GM21717 (cell line): ENCODE results near the gene CDH16.

Experiments used
- ATAC-seq: cut with Tn5 transposase; IDR thresholded peaks from one replicate; pipeline ENCODE4 v1.9.1; 2021; ENCODE audit warnings: mild to moderate bottlenecking, moderate library complexity; ENCODE audit not compliant: unreplicated experiment

The CDH16 gene

DNA sequence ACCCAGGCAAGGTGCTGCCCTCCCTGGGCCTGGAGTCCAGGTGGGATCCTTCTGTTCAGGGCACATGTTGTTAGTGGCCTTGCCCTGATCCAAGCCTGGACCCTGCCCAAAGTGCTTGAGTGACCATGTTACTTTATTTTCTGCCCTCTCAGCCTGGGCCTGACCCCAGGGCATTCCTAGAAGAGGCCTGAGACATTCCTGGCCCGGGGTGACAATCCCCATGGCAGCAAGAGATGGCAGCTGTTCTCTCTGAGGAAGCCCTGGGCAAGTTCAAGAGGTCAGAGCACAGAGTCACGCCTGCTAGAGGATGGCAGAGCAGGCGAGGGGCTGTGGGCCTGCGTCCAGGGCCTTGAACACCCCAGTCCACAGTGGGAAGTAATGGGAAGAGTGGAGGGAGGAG lies 5.0 kb downstream of the CDH16 start:
- ATAC-seq, result no peak

DNA sequence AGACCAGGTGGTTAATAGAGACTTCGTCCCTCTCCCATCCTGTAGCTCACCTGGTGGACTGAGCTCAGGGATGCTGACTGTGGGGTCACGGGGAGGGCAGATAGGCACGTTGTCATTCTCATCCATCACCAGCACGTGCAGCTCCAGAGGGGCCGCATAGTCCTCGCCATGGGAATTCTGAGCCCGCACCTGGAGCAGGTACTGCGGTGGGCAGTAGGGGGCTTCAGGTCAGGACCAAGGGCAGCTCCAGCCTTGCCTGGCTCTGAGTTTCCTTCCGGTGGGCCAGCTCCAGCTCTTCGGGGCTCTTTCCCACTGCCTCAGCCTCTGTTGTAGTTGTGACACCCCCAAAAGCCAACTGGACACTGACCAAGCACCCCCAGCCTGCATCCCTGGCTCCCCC lies 5.6 kb downstream of the CDH16 start:
- no peak for ATAC-seq

DNA sequence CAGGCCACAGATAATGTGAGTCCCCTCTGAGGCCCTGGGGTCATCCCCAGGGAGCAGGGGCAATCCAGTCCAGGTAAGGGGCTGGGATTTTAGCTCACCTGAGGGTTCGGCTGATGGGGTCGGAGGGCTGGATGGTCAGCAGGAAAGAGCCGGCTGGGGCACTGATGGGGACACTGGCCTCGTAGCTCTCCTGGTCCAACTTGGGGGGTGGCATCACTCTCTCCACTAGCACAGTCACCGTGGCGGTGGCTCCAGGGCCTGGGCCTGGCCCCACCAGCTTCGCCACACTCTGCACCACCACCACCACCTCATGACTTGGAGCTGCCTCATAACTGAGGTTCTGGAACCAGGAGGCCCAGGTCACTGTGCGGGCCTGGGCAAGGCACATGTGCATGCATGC lies 6.9 kb downstream of the CDH16 start:
- no peak for ATAC-seq

DNA sequence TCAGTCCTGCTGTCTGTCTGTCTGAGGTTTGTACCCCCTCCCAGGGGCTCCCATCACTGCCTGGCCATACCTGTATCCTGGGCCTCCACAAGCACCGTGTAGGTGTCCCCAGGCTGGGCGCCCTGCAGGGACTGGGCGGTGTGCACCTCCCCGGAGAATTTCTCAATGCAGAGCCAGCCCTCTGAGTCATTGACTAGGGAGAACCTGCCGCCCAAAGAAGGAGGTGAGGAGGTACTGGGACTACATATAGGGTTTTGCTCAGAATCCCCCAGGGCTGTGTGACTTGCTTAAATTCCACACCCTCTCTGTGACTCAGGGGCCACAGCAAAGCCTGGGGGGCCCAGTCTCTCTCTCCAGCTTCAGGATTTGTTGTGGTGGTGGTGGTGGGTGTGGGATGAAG lies 7.6 kb downstream of the CDH16 start:
- ATAC-seq, result no peak

DNA sequence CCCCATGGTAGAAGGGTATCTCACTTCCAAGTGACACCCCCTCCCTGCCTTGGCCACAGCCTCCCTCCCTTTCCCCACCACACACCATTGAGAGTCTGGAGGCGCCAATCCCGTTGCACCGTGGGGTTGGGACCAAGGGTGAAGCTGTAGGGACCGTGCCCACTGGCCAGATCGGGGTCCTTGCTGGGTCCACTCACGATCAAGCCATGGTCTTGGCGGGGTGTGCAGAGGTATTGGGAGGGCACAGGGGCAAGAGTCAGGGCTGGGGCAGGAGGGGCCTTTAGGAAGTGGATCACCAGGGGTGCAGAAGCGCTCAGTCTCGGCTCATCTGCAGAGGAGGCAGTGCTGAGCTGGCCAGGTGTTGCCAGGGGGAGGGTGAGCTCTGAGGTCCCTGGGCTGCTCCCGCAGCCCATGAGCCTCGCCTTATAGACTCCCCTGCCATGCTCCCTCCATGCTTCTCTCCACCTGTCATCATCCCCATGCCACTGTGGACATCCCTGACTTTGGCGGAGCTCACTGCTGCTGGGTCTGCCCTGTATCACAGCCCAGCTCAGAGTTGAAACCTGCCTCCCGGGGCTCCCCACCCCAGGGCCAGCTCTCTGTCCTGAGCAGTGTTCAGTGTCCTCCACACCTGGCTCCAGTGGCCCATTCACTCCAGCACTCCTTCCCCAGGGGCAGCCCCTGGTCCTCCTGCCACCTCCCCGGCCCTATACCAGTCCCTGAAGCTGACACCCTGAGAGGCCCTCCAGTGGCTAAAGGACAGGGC lies 8.3 kb downstream of the CDH16 start:
- no peak for ATAC-seq

DNA sequence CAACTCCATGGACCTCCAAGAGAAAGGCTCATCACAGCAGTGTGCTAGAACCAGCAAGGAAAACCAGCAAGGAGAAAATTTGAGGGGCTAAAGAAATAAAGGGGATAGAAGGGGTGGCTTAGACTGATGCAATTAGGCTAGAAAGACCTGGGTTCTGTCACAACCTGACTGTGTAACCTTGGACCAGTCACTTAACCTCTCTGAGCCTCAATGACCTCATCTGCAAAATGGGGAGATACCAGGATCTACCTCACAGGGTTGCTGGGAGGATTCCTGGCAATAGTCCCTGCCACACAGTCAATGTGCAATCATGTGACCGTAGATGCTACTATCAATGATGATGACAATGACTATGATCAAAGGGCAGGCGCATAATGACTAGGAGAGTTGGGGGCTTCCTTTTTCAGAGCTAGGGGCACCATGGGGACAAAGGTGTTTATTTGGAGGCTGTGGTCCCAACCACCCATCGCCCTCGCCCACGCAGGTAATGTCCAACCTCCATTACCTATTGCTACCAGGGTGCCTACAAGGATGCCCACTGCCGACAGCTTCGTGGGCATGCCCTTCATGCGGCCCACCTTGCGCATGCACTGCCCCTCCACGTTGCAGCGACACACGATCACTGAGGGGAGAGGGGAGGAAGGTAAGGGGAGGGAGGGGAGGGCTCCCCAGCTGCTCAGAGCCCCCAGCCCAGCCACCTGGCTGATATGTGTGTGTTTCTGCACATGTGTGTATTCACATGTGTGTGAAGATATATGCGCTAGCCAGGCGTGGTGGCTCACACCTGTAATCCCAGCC lies 9.7 kb downstream of the CDH16 start:
- ATAC-seq, result no peak

DNA sequence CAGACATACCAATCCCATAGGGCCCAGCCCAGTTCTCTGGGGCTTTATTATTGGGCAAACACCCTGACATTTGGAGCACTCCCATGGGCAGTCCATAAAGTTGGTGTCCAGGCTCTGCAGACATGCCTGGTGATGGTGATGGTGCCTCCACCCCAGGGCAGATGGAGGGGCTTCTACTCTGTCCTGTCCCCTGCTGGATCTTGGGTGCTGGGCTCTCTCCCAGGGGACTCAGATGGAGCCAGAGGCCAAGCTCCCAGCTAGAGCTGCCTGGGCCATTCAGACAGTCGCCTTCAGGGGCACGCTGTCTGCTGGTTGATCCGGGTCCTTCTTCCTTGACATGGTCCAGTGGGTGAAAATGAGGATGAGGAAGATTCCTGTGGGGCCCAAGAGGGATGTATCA lies 10.6 kb downstream of the CDH16 start:
- ATAC-seq, result no peak

DNA sequence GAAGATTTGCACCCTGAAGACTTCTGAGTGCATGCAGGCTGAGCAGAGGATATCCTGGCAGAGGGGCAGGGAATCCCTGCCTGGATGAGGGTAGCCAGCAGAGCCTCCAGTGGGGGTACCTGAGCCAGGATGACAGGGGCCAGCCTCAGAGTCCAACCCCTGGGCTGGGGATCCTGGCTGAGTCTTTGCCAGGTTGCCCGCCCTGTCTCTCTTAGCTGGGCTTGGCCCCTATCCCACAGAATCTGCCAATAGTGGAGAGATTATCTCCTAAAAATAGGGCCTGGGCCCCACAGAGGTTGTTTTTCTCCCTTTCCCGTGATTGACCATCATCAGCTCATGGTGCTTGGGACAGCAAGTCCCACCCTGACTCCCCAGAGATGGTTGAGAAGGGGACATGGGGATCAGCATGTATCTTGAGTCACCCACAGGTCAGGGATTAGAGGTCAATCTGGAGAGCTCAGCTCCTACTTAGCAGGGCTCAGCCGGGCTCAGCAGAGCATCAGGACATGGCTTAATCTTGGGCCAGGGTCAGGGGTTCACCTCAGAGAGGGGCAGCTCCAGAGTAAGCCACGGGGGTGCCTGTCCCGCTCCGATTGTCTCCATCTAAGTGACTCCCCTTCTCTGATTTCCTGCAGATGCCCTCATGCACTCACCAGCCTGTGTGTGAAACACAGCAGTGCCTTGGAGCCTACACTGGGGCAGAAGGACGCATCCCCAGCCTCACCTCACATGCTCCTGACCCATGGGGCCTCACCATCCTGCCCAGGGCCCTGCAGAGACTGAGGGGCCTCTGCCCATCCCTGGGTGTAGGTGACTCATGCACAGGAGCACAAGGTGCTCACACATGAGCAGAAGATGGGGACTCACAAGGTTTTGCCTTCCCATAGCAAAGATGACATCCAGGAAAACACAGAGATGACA lies 11.5 kb downstream of the CDH16 start:
- no peak for ATAC-seq

DNA sequence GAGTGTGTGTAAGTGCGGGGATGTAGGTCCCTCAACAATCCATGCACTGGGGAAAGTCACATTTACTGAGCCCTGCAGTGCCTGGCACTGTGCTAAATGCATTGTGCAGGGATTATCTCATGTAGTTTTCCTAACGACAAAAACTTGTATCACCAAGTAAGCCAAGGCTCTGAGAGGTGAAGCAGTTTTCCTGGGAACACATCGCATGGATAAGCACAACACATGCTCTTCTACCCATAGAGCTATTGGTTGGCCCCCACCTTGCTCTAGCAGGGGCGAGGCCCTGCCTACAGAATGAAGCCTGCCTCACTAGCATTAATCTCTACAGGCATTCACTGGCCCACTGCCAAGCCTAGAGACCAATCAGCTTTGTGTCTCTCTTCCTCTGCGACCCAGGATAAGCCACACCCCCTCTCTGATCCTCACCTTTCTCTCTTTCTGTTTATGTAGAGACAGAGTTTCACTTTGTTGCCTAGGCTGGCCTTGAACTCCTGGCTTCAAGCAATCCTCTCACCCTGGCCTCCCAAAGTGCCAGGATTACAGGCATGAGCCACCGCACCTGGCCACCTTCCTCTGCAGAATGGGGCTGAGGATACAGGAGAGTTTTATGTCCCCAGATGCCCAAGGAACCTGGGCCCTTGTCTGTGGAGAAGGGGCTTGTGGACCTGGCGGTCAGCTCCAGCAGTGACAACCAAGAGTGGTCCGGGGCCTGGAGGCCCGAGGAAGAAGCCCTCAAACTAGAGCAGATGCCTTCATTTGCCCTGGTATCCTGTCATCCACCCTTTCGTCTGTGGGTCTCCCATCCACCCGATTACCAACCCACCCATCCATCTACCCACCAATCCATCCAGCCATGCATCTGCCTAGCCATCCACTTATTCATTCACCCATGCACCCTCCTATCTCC lies 12.8 kb downstream of the CDH16 start:
- no peak for ATAC-seq

DNA sequence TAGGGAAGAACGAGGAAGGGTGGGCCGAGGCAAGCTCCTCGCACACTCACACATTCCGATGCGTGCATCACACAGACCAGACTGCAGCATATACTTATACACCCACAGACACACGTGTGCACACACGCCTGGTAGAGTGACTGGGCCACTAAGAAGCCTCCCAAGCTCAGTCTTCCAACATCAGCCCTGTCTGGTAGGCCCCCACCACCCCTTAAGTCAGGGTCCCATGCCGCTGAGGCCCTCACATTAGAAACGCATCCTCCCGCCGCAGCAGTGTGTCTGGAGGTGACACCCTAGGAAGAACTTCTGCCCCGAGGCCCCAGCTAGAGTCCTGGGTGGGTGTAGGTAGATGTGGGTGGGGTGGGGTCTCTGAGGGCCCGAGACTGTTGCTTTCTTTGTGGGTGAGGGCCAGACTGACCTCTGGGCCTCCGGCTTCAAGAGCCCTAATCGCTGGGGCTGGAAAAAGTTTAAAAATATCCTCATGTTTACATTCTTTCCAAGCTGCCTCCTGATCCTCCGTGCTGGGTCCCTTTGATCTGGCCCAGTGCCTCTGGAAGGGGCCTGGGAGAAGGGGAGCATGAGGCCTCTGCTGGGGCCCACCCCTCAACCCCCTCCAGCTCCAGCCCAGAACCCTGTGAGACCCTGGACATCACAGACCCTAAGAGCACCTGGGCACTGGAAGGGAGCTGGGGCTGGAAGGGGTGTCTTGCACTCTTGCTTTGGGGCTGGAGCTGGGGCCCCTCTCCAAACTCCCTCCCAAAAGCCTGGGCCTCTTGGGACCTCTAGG lies 13.6 kb downstream of the CDH16 start:
- ATAC-seq, result no peak

DNA sequence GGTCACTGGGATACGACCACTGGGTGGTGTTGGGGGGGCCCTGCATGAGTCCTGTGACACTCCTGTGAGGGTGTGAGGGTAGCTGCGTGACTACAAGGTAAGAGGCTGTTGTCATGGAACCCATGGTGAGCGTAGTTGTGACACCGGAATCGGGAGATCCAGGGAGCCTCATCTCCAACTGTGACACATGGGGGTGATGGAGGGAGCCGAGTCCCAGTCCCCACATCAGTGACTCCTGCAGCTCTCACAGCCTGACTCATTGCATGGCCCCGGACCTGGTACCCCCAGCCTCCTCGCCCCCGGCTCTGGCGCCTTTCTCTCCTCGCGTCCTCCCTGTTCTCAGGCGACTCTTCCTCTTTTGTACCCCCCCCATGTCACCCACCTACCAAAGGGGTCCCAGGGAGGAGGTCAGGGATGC lies 14.2 kb downstream of the CDH16 start:
- no peak for ATAC-seq

DNA sequence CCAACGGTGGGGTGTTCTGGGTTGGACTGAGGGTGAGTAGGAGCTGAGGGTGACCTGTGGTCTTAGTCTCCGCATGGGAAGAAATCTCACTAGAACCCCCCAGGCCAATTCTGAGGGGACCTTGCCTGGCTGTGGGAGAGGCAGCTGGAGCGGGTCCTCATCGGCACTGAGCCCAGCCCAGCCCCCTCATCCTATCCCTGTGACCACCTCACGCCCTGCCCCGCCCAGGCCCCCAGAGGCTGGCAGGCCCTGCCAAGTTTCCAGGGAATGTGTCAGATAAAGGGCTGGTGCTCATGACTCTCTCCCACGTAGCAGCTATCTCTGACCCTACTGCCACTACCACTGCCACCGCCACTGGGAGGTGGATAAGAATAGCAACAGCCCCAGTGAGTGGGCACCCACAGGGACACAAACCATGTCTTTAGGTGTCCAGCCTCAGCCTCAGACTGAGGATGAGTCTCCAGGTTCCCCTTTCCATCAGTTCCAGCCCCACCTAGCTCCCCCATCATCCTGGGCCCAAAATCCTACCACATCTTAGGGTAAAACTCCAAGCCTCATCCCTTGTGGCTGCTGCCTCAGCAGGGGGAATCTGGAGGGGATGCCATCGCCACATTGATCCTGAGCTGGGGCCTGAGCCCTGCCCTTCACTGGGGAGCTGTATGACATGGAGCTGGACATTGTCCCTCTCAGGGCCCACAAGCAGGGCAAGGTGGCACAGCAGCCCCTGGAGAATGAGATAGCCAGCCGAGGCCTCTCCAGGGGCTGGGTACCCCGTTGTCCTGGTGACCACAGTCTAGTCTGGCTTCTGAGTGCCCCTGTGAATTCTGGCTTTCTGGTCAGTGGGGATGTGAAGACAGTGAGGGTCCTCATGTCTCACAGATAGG lies 14.9 kb downstream of the CDH16 start:
- ATAC-seq, result no peak

DNA sequence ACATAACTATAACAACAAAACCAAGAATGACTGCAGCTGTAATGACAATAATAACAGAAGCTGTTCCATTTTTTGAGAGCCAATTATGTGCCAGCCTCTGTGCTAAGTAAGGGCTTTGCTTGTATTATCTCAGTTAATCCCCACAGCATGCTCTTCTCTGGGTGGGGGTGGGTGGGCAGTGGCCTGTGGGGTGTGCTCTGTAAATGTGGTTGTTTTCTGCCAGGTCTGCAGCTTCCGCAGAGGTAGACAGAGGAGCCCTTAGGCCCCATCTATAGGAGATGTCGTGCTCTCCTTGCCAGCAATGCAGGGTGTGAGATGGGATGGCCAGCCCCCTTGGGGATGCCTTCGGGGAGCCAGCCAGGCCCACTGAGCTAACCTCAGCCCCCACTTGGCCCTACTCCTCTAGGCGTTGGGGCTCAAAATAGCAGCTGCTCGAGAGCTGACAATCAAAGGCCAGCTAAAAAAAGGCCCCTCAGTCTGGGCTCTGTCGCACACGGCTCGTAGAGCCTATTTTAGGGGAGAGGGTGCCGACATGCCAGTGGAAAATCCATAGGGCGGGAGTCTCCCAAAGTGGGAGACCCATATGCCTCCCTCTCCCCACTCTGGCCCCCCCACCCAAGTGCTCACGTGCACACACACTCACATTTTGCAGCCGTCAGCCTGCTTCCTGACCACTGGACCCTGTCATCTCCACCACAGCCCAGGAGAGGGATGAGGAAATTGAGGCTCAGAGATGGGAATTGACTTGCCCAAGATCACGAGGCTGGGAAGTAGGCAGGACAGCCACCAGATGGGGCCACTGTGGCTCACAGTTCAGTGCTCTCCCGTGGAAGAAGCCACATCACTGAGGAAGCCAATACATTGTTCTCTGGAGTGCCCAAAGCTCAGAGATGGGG lies 15.8 kb downstream of the CDH16 start:
- no peak for ATAC-seq

DNA sequence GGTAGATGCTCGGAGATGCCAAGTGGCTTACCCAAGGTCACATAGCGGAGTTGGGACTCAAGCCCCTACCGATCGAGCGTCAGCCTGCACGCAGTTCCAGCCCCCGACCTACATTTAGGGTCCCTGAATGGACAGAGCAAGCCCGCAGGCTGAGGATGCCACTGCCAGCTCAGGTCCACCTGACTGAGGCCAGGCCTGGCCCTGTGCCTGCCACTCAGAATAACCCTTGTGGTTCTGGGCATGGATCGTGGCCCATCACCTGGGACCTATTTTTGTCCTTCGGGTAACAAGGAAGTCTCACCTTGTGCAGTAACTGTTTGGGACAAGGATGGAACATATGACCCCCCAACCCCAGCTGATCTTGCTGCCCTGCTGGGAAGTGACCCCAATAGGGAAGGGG lies 17.1 kb downstream of the CDH16 start:
- ATAC-seq, result no peak

DNA sequence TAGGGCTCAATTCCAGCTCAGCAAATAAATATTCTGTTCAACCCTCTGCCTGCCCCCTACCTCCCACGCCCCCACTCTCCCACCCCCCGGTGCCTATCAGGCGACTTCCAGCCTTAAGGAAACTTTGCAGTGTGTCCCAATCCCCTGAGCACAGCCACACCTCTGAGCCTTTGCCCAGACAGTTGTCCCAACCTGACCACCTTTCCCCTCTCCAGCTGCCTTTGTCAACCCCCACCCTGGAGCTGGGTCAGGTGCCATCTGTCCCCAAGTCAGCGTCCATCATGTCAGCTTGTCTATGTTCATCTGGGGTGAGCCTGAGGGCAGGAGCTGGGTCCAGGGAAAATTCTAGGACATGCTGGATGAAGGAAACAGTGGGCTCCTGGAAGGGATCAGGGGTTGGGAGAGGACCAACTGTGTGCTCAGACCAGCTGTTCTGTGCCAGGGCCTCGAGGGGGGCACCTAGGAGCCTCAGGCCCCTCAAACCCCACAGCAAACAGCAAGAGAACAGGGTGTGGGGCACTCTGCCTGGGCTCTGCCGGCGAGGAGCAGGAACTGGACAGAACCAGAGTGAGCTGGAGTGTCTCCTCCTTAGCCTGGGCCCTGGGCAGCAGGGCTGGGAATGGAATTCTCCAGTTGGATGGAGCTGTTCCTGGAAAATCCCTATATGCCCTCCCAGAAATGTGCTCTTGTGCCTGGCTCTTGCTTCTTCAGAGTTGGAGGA lies 17.8 kb downstream of the CDH16 start:
- ATAC-seq, result no peak

DNA sequence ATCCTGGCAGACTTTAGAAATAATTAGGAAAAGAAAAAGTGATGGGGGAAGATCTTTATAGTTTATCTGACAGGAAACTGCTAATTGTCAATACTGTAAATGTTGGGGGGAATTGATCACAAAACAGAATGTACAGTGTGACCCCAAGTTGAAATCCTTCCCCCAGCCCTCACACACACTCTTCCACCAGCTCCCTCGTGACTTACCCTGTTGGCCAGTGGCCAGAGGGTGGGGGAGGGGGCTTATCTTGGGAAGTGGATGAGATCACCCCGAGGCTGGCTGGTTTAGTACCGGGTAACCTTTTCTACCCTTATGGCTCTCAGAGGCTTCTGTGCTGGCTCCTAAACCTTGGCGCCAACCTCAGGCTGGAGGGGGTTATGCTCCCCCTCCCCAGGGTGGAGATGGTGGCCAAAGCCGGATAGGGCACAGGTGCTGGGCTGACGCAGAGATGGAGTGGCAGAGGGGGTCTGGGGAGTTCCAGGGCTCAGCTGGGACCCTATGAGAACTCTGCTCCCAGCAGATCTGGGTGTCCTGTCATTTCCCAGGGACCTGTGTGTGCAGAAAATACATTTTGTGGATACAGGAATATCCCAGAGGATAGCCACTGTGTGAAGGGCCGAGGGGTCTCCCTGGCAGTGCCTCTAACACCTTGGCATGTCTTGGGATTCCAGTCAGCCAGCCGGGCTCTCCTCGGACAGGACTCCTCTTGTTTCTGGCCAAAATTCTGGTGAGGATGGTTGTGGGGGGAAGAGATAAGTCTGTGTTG lies 18.6 kb downstream of the CDH16 start:
- ATAC-seq, result no peak
